ENCODE measurements around the gene RBBP8.

DNA sequence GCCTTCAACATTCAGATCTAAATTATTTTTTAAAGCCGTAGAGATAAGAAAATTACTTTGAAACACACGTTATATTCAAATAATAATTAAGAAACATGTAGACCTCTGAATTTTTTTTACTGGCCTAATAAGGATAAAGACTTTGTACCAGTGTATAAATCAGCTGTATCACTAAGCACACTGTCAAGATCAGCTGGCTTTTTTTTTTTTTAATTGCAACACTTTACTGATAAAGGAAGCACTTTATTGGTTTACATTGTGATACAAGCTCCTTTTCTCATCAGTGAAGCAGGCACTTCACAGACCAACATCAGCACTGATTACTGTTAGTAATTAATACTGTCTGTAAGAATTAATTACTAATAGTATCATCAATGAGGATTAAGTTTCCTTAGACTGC, 88.5 kb downstream of the RBBP8 start:
- TF ChIP-seq CEBPB (IDR thresholded peaks at IDR 0.05) = no peak
- no peak for TF ChIP-seq RAD21 (IDR thresholded peaks at IDR 0.05; ENCODE audit: low read depth)
- TF ChIP-seq TCF12 (IDR thresholded peaks at IDR 0.05; ENCODE audit: low read depth) = no peak
- no peak for TF ChIP-seq TEAD4 (IDR thresholded peaks at IDR 0.05)
- TF ChIP-seq, protein P1, sequence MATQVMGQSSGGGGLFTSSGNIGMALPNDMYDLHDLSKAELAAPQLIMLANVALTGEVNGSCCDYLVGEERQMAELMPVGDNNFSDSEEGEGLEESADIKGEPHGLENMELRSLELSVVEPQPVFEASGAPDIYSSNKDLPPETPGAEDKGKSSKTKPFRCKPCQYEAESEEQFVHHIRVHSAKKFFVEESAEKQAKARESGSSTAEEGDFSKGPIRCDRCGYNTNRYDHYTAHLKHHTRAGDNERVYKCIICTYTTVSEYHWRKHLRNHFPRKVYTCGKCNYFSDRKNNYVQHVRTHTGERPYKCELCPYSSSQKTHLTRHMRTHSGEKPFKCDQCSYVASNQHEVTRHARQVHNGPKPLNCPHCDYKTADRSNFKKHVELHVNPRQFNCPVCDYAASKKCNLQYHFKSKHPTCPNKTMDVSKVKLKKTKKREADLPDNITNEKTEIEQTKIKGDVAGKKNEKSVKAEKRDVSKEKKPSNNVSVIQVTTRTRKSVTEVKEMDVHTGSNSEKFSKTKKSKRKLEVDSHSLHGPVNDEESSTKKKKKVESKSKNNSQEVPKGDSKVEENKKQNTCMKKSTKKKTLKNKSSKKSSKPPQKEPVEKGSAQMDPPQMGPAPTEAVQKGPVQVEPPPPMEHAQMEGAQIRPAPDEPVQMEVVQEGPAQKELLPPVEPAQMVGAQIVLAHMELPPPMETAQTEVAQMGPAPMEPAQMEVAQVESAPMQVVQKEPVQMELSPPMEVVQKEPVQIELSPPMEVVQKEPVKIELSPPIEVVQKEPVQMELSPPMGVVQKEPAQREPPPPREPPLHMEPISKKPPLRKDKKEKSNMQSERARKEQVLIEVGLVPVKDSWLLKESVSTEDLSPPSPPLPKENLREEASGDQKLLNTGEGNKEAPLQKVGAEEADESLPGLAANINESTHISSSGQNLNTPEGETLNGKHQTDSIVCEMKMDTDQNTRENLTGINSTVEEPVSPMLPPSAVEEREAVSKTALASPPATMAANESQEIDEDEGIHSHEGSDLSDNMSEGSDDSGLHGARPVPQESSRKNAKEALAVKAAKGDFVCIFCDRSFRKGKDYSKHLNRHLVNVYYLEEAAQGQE (IDR thresholded peaks at IDR 0.05; ENCODE audit: low read depth) = no peak
- TF ChIP-seq YY1 (IDR thresholded peaks at IDR 0.05; ENCODE audit: low read depth) = no peak
- TF ChIP-seq ZBTB7A (IDR thresholded peaks at IDR 0.05; ENCODE audit: low read depth) = no peak
- TF ChIP-seq, protein P2, sequence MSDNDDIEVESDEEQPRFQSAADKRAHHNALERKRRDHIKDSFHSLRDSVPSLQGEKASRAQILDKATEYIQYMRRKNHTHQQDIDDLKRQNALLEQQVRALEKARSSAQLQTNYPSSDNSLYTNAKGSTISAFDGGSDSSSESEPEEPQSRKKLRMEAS (IDR thresholded peaks at IDR 0.05) = no peak
- TF ChIP-seq FOXM1 (IDR thresholded peaks at IDR 0.05; ENCODE audit: borderline replicate concordance, low read depth) = no peak
- TF ChIP-seq CREB1 (IDR thresholded peaks at IDR 0.05; ENCODE audit: low read depth) = no peak
